Measurements from ENCODE around the gene FAM131A. TPM values are rescaled to one million over a fixed set of nuclear protein-coding genes. Genes with fewer than 3 reads are reported as not detected.

FAM131A gene
- total RNA-seq, 1 experiment from 2014 or later: 15.1 TPM

GRCh38 chr3:184335291-184335660 lies 2.1 kb upstream of the FAM131A start:
- H3K4me1 ChIP-seq (ENCODE audit: insufficient read depth, low read length, poor library complexity, severe bottlenecking): peaks cover 30% of the 10 kb centered on the region
- peaks cover 49% of the 10 kb centered on the region for H3K36me3 ChIP-seq (ENCODE audit: insufficient read depth, low read length, poor library complexity, severe bottlenecking)
- ChIA-PET POLR2A (ENCODE audit: low non-redundant PET) (no interaction called here), CTCF (no interaction called here)
- no peaks in the 10 kb centered on the region for H3K9me3 ChIP-seq (ENCODE audit: low read depth, low read length, poor library complexity, severe bottlenecking)
- DNase-seq (ENCODE audit: low spot score): peak; percentile 32
- TF ChIP-seq EZH2 (IDR thresholded peaks at IDR 0.05; ENCODE audit: borderline replicate concordance, low read depth, low read length, poor library complexity, severe bottlenecking) (no peak), CTCF (conservative IDR thresholded peaks at IDR 0.05; ENCODE audit: low read depth, low read length) (no peak)
- peak overlapping the region; percentile 95 for H3K27ac ChIP-seq (ENCODE audit: low read depth, low read length, poor library complexity, severe bottlenecking)
- no peaks in the 10 kb centered on the region for H3K27me3 ChIP-seq (replicated peaks; ENCODE audit: insufficient read depth, low read depth, low read length, poor library complexity)
- intact Hi-C loops (cut with micrococcal nuclease; ENCODE audit: unreplicated experiment): no loop called here
- peak overlapping the region; percentile 90 for H3K4me3 ChIP-seq (ENCODE audit: low read depth, low read length, poor library complexity, severe bottlenecking)
- BruUV-seq (replicated peaks): no TSS peak

GRCh38 chr3:184335661-184336546 lies 1.5 kb upstream of the FAM131A start:
- DNase-seq (ENCODE audit: low spot score): peak; percentile 84
- Histone ChIP-seq H3K4me3 (ENCODE audit: low read depth, low read length, poor library complexity, severe bottlenecking) (peak overlapping the region; percentile 90), H3K27me3 (replicated peaks; ENCODE audit: insufficient read depth, low read depth, low read length, poor library complexity) (no peaks in the 10 kb centered on the region), H3K27ac (ENCODE audit: low read depth, low read length, poor library complexity, severe bottlenecking) (peak overlapping the region; percentile 95), H3K4me1 (ENCODE audit: insufficient read depth, low read length, poor library complexity, severe bottlenecking) (peaks cover 30% of the 10 kb centered on the region), H3K9me3 (ENCODE audit: low read depth, low read length, poor library complexity, severe bottlenecking) (no peaks in the 10 kb centered on the region), H3K36me3 (ENCODE audit: insufficient read depth, low read length, poor library complexity, severe bottlenecking) (peaks cover 43% of the 10 kb centered on the region)
- no TSS peak for BruUV-seq (replicated peaks)
- TF ChIP-seq EZH2 (IDR thresholded peaks at IDR 0.05; ENCODE audit: borderline replicate concordance, low read depth, low read length, poor library complexity, severe bottlenecking) (no peak), CTCF (conservative IDR thresholded peaks at IDR 0.05; ENCODE audit: low read depth, low read length) (0 out of 2 replicates have a peak, but pooled peaks have one; percentile 8)
- POLR2A ChIA-PET (ENCODE audit: low non-redundant PET): no interaction called here
- intact Hi-C loops (cut with micrococcal nuclease; ENCODE audit: unreplicated experiment): no loop called here
- CTCF ChIA-PET: no interaction called here

- POLR2A ChIA-PET (ENCODE audit: low non-redundant PET): no interaction called here
- peak overlapping the region; percentile 95 for H3K27ac ChIP-seq (ENCODE audit: low read depth, low read length, poor library complexity, severe bottlenecking)
- H3K36me3 ChIP-seq (ENCODE audit: insufficient read depth, low read length, poor library complexity, severe bottlenecking): peaks cover 34% of the 10 kb centered on the region
- no peaks in the 10 kb centered on the region for H3K27me3 ChIP-seq (replicated peaks; ENCODE audit: insufficient read depth, low read depth, low read length, poor library complexity)
- TF ChIP-seq CTCF (conservative IDR thresholded peaks at IDR 0.05; ENCODE audit: low read depth, low read length) (no peak), EZH2 (IDR thresholded peaks at IDR 0.05; ENCODE audit: borderline replicate concordance, low read depth, low read length, poor library complexity, severe bottlenecking) (no peak)
- peak; percentile 59 for DNase-seq (ENCODE audit: low spot score)
- intact Hi-C loops (cut with micrococcal nuclease; ENCODE audit: unreplicated experiment): no loop called here
- CTCF ChIA-PET: no interaction called here
- H3K4me3 ChIP-seq (ENCODE audit: low read depth, low read length, poor library complexity, severe bottlenecking): peak overlapping the region; percentile 90
- H3K9me3 ChIP-seq (ENCODE audit: low read depth, low read length, poor library complexity, severe bottlenecking): no peaks in the 10 kb centered on the region
- H3K4me1 ChIP-seq (ENCODE audit: insufficient read depth, low read length, poor library complexity, severe bottlenecking): peaks cover 30% of the 10 kb centered on the region
- BruUV-seq (replicated peaks): no TSS peak
Measured at GRCh38 chr3:184336547-184337398, 627 bp upstream of the FAM131A start.
